Measurements from ENCODE around the gene NAGPA. TPM values are rescaled to one million over a fixed set of nuclear protein-coding genes. Genes with fewer than 3 reads are reported as not detected.
A peak's percentile ranks its signal among the peaks of the same experiment; 100 is the strongest.

NAGPA gene
- total RNA-seq, 3 donors from 2014 or later = 18.6 to 23.5 (median 21.6) TPM

GRCh38 chr16:5069048-5069447 lies 35.3 kb upstream of the NAGPA start:
- DNase-seq (no peak), ATAC-seq (no peak)
- Mint-ChIP-seq H3K4me1 (ENCODE audit: low read depth) (peaks cover 20% of the 10 kb centered on the region), H3K36me3 (ENCODE audit: insufficient read depth) (peaks cover 4% of the 10 kb centered on the region), H3K9me3 (no peaks in the 10 kb centered on the region), H3K4me3 (no peak overlapping the region), H3K27me3 (ENCODE audit: low read depth) (no peaks in the 10 kb centered on the region)

GRCh38 chr16:5066511-5066910 lies 32.8 kb upstream of the NAGPA start:
- peaks cover 7% of the 10 kb centered on the region for H3K4me1 Mint-ChIP-seq (ENCODE audit: low read depth)
- no peak for DNase-seq
- no peak overlapping the region for H3K4me3 Mint-ChIP-seq
- no peak for ATAC-seq
- no peaks in the 10 kb centered on the region for H3K36me3 Mint-ChIP-seq (ENCODE audit: insufficient read depth)
- H3K9me3 Mint-ChIP-seq = no peaks in the 10 kb centered on the region
- H3K27me3 Mint-ChIP-seq (ENCODE audit: low read depth) = no peaks in the 10 kb centered on the region

GRCh38 chr16:5065813-5066212 lies 32.1 kb upstream of the NAGPA start, which contains the start of gene C16orf89:
Gene C16orf89 (minus strand): TSS chr16:5065956. CDS start chr16:5065908, 48 bp downstream.
- Mint-ChIP-seq H3K4me3 (no peak within 1 kb of the TSS), H3K4me1 (ENCODE audit: low read depth) (peaks cover under 1% of the 10 kb centered on the region), H3K27me3 (ENCODE audit: low read depth) (no peaks in the 10 kb centered on the region), H3K9me3 (no peaks in the 10 kb centered on the region), H3K36me3 (ENCODE audit: insufficient read depth) (no peaks in the 10 kb centered on the region)
- ATAC-seq (no peak), DNase-seq (no peak)

- DNase-seq = no peak
- Mint-ChIP-seq H3K36me3 (ENCODE audit: insufficient read depth) (no peaks in the 10 kb centered on the region), H3K4me3 (no peak overlapping the region), H3K27me3 (ENCODE audit: low read depth) (no peaks in the 10 kb centered on the region), H3K9me3 (no peaks in the 10 kb centered on the region), H3K4me1 (ENCODE audit: low read depth) (no peaks in the 10 kb centered on the region)
- ATAC-seq = no peak
Measured at GRCh38 chr16:5065326-5065725, 31.6 kb upstream of the NAGPA start.

- ATAC-seq (no peak), DNase-seq (no peak)
- no peaks in the 10 kb centered on the region for H3K27me3 Mint-ChIP-seq (ENCODE audit: low read depth)
- no peak overlapping the region for H3K4me3 Mint-ChIP-seq
- H3K36me3 Mint-ChIP-seq (ENCODE audit: insufficient read depth) = no peaks in the 10 kb centered on the region
- no peaks in the 10 kb centered on the region for H3K9me3 Mint-ChIP-seq
- no peaks in the 10 kb centered on the region for H3K4me1 Mint-ChIP-seq (ENCODE audit: low read depth)
Measured at GRCh38 chr16:5064915-5065314, 31.2 kb upstream of the NAGPA start.

- ATAC-seq = no peak
- DNase-seq = no peak
- no peaks in the 10 kb centered on the region for H3K9me3 Mint-ChIP-seq
- no peaks in the 10 kb centered on the region for H3K27me3 Mint-ChIP-seq (ENCODE audit: low read depth)
- no peaks in the 10 kb centered on the region for H3K36me3 Mint-ChIP-seq (ENCODE audit: insufficient read depth)
- H3K4me1 Mint-ChIP-seq (ENCODE audit: low read depth) = no peaks in the 10 kb centered on the region
- no peak overlapping the region for H3K4me3 Mint-ChIP-seq
Measured at GRCh38 chr16:5062790-5063765, 29.3 kb upstream of the NAGPA start.

GRCh38 chr16:5062051-5062450 lies 28.3 kb upstream of the NAGPA start:
- no peak for ATAC-seq
- no peak overlapping the region for H3K4me3 Mint-ChIP-seq

GRCh38 chr16:5060073-5060641 lies 26.4 kb upstream of the NAGPA start:
- Mint-ChIP-seq H3K9me3 (no peaks in the 10 kb centered on the region), H3K27me3 (ENCODE audit: low read depth) (no peaks in the 10 kb centered on the region), H3K4me1 (ENCODE audit: low read depth) (no peaks in the 10 kb centered on the region), H3K4me3 (no peak overlapping the region), H3K36me3 (ENCODE audit: insufficient read depth) (no peaks in the 10 kb centered on the region)
- DNase-seq = no peak
- ATAC-seq = no peak

More at GRCh38 chr16:5062051-5062450, 28.3 kb upstream of the NAGPA start:
- Mint-ChIP-seq H3K9me3 (no peaks in the 10 kb centered on the region), H3K4me1 (ENCODE audit: low read depth) (no peaks in the 10 kb centered on the region), H3K27me3 (ENCODE audit: low read depth) (no peaks in the 10 kb centered on the region), H3K36me3 (ENCODE audit: insufficient read depth) (no peaks in the 10 kb centered on the region)
- DNase-seq = no peak

- Mint-ChIP-seq H3K4me1 (ENCODE audit: low read depth) (no peaks in the 10 kb centered on the region), H3K27me3 (ENCODE audit: low read depth) (no peaks in the 10 kb centered on the region), H3K36me3 (ENCODE audit: insufficient read depth) (no peaks in the 10 kb centered on the region), H3K4me3 (no peak overlapping the region), H3K9me3 (no peaks in the 10 kb centered on the region)
- ATAC-seq (no peak), DNase-seq (no peak)
Measured at GRCh38 chr16:5059386-5060072, 25.8 kb upstream of the NAGPA start.

GRCh38 chr16:5058476-5058875 lies 24.7 kb upstream of the NAGPA start:
- Mint-ChIP-seq H3K27me3 (ENCODE audit: low read depth) (no peaks in the 10 kb centered on the region), H3K4me1 (ENCODE audit: low read depth) (no peaks in the 10 kb centered on the region), H3K4me3 (no peak overlapping the region), H3K36me3 (ENCODE audit: insufficient read depth) (no peaks in the 10 kb centered on the region), H3K9me3 (no peaks in the 10 kb centered on the region)
- ATAC-seq (no peak), DNase-seq (no peak)

GRCh38 chr16:5056352-5056751 lies 22.6 kb upstream of the NAGPA start:
- H3K9me3 Mint-ChIP-seq = no peaks in the 10 kb centered on the region
- H3K4me3 Mint-ChIP-seq = no peak overlapping the region

GRCh38 chr16:5054876-5055865 lies 21.4 kb upstream of the NAGPA start:
- DNase-seq = no peak
- Mint-ChIP-seq H3K36me3 (ENCODE audit: insufficient read depth) (no peaks in the 10 kb centered on the region), H3K4me3 (no peak overlapping the region), H3K9me3 (peaks cover 9% of the 10 kb centered on the region), H3K27me3 (ENCODE audit: low read depth) (no peaks in the 10 kb centered on the region), H3K4me1 (ENCODE audit: low read depth) (no peaks in the 10 kb centered on the region)
- no peak for ATAC-seq

More at GRCh38 chr16:5056352-5056751, 22.6 kb upstream of the NAGPA start:
- Mint-ChIP-seq H3K27me3 (ENCODE audit: low read depth) (no peaks in the 10 kb centered on the region), H3K36me3 (ENCODE audit: insufficient read depth) (no peaks in the 10 kb centered on the region), H3K4me1 (ENCODE audit: low read depth) (no peaks in the 10 kb centered on the region)
- DNase-seq (peak; percentile 26), ATAC-seq (peak; percentile 70 to 82)

GRCh38 chr16:5046914-5047313 lies 13.2 kb upstream of the NAGPA start:
- Mint-ChIP-seq H3K27me3 (ENCODE audit: low read depth) (peaks cover 2% of the 10 kb centered on the region), H3K4me3 (no peak overlapping the region), H3K36me3 (ENCODE audit: insufficient read depth) (peaks cover 2% of the 10 kb centered on the region), H3K4me1 (ENCODE audit: low read depth) (no peaks in the 10 kb centered on the region), H3K9me3 (peaks cover 9% of the 10 kb centered on the region)
- DNase-seq (no peak), ATAC-seq (no peak)
